ENCODE data around the gene PCP2. TPM values are rescaled to one million over a fixed set of nuclear protein-coding genes. Genes with fewer than 3 reads are reported as not detected.

Gene PCP2
- total RNA-seq, 1 experiment from 2014 or later = not detected

DNA sequence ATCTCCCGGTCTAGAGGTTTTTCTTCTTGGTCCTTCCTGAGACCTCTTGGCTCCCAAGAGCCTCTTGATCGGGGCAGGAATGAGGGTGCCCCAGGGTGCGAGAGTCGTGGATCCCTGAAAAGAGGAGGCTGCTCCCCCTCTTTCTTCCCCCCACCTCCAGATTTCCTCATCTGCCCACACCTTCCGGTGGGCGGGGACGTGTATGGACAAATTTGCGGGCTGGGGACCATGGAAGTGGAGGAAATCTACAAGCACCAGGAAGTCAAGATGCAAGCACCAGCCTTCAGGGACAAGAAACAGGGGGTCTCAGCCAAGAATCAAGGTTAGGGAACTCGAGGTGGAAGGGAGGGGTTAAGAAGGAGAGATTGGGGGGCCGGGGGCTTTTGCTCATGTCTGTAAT lies 43.3 kb upstream of the PCP2 start, which contains the start of gene MCEMP1:
MCEMP1 (plus strand) TSS at position 237 of the 400 bp plus-strand sequence; CDS start at position 268, 31 bp downstream.
- H3K4me3 Mint-ChIP-seq = no peak within 1 kb of the TSS
- H2AFZ ChIP-seq (ENCODE audit: low read length) = no peak within 1 kb of the TSS
- peaks cover 70% of the 10 kb centered on the region for H3K27me3 Mint-ChIP-seq (ENCODE audit: low read depth)

More for the DNA sequence above, 43.3 kb upstream of the PCP2 start, which contains the start of gene MCEMP1:
- Histone ChIP-seq H3K4me2 (ENCODE audit: insufficient read depth, insufficient read length, low read length) (no peak within 1 kb of the TSS), H2BK12ac (ENCODE audit: insufficient read length, low read depth, low read length) (no peak within 1 kb of the TSS), H3K14ac (ENCODE audit: insufficient read depth, low read length) (no peak within 1 kb of the TSS), H2BK120ac (ENCODE audit: low read depth, low read length, poor library complexity, severe bottlenecking) (no peak within 1 kb of the TSS), H4K91ac (ENCODE audit: insufficient read length, low read depth, low read length) (no peak within 1 kb of the TSS), H3K23ac (ENCODE audit: insufficient read length, low read depth, low read length) (no peak within 1 kb of the TSS), H3K56ac (ENCODE audit: insufficient read length, low read depth, low read length) (no peak within 1 kb of the TSS), H3K79me2 (ENCODE audit: insufficient read depth, low read length) (no peaks in the 10 kb centered on the region), H3K23me2 (ENCODE audit: insufficient read length, low read depth, low read length, poor library complexity, severe bottlenecking) (peaks cover 7% of the 10 kb centered on the region), H3K4me1 (ENCODE audit: insufficient read depth, low read length) (no peaks in the 10 kb centered on the region), H3K4ac (ENCODE audit: low read depth, low read length) (no peak within 1 kb of the TSS), H2BK15ac (ENCODE audit: low read depth, low read length) (no peak within 1 kb of the TSS), H4K8ac (replicated peaks; ENCODE audit: insufficient read length, low read depth, low read length) (no peak within 1 kb of the TSS), H4K5ac (ENCODE audit: insufficient read length, low read depth, low read length) (no peak within 1 kb of the TSS), H3K79me1 (ENCODE audit: insufficient read depth, low read depth, low read length, poor library complexity, severe bottlenecking) (no peaks in the 10 kb centered on the region), H4K20me1 (ENCODE audit: control insufficient read depth, insufficient read depth, insufficient read length) (no peaks in the 10 kb centered on the region), H3K27ac (ENCODE audit: insufficient read length, low read depth, low read length) (no peak within 1 kb of the TSS), H3K18ac (ENCODE audit: insufficient read length, low read depth, low read length) (no peak within 1 kb of the TSS), H2BK5ac (ENCODE audit: insufficient read length, low read length) (no peak within 1 kb of the TSS), H2BK20ac (ENCODE audit: low read depth, low read length, poor library complexity, severe bottlenecking) (no peak within 1 kb of the TSS), H3K9ac (ENCODE audit: extremely low read depth, insufficient read length, low read length) (no peak within 1 kb of the TSS), H3K27me3 (ENCODE audit: insufficient read depth, low read length) (no peaks in the 10 kb centered on the region; the same call in 1 of the 2 replicates), H2AK5ac (ENCODE audit: insufficient read length, low read length) (no peak within 1 kb of the TSS), H3T11ph (ENCODE audit: low read length) (no peak within 1 kb of the TSS), H3K9me3 (ENCODE audit: control insufficient read depth, low read depth, low read length) (no peaks in the 10 kb centered on the region)
- TF ChIP-seq, protein P1, sequence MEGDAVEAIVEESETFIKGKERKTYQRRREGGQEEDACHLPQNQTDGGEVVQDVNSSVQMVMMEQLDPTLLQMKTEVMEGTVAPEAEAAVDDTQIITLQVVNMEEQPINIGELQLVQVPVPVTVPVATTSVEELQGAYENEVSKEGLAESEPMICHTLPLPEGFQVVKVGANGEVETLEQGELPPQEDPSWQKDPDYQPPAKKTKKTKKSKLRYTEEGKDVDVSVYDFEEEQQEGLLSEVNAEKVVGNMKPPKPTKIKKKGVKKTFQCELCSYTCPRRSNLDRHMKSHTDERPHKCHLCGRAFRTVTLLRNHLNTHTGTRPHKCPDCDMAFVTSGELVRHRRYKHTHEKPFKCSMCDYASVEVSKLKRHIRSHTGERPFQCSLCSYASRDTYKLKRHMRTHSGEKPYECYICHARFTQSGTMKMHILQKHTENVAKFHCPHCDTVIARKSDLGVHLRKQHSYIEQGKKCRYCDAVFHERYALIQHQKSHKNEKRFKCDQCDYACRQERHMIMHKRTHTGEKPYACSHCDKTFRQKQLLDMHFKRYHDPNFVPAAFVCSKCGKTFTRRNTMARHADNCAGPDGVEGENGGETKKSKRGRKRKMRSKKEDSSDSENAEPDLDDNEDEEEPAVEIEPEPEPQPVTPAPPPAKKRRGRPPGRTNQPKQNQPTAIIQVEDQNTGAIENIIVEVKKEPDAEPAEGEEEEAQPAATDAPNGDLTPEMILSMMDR (conservative IDR thresholded peaks at IDR 0.05) = no peak
- DNase-seq = no peak
- Mint-ChIP-seq H3K27ac (peak within 1 kb of the TSS in 1 of 3 experiments; percentile 49; a peak in 1 of 7 replicates), H3K36me3 (ENCODE audit: insufficient read depth in 1 of 3, low read depth in 3 of 3) (peaks cover 0 to 2% (median 0%) of the 10 kb centered on the region in 3 experiments; a peak in 1 of 7 replicates), H3K9me3 (peaks cover 0 to 4% of the 10 kb centered on the region in 2 experiments; a peak in 3 of 5 replicates), H3K4me1 (peaks cover 9 to 20% of the 10 kb centered on the region in 2 experiments)
- no CpG with 5 or more reads among the region's 10 CpGs for whole genome bisulfite sequencing (ENCODE audit: extremely low coverage, insufficient read length, low lambda C conversion rate)
